Stimulated activated naive CD4-positive, alpha-beta T cell treated with Interleukin-2 at 50 U/mL for 16 hours (primary cell): ENCODE data around the gene COL15A1.

ENCODE experiments used
- DNase-seq: peaks from one replicate; lab custom pipeline; 2025; lab: John Stamatoyannopoulos, UW

COL15A1 gene

DNA sequence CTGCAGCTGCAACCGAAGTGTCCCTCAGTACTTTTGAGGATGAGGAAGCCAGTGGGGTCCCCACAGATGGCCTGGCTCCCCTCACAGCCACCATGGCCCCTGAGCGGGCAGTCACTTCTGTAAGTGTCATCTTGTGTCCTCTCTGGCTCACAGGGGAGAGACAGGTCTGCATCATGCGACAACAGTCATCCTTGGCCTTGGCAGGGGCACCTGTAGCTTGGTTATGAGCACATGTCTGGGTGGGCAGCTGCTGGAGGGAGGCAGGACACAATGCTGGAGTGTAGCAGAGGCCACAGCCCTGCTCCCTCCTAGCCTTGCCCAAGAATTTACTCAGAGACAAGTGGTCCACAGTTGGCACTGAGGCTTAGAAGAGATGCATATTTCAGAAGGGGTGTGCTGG is 71.7 kb downstream of the COL15A1 start:
- no peak for DNase-seq

DNA sequence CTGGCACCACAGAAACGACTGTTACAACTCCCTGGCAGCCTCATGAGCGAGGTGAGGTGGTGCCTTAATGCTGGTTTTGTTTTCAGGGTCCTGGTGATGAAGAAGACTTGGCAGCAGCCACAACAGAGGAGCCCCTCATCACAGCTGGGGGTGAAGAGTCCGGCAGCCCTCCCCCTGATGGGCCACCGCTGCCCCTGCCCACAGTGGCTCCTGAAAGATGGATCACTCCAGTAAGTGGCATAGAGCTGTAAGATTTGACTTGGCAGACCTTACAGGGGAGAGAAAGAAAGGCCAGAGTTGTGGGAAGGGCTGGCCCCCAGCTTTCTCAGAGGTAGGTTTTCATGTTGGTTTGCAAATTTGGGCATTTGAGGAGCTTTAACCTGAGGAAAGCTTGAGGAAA is 72.2 kb downstream of the COL15A1 start:
- no peak for DNase-seq

DNA sequence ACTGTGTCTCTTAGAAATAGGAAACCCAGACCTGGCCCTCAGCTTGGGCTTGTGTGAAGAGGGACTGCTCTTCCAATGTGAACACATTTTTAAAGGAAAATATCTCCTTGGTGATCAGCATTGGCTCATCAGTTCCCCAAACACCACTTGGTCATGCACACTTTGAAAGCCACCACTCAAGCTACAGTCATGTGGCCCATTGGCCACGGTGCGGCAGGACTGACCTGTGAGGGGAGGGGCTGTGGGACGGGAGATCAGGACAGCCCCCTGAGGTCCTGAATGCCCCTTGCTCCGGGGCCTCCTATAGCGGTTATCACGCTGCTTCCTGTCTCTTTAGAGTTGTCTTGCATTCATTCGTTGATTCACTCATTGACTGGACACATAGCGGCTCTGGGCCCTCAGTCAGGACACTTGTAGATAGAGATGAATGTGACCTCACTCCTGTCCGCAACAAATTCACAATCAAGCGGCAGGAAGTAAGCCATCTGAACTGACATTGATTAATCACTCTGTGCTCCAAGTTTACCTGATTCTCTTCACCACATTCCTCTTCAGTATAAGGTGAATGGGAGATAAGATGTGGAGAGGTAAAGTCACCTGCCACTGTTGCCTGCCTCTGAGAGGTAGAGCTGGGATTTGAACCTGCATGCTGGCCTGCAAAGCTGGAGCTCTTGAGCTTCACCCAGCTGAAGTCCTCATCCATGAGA is 73.1 kb downstream of the COL15A1 start:
- no peak for DNase-seq

DNA sequence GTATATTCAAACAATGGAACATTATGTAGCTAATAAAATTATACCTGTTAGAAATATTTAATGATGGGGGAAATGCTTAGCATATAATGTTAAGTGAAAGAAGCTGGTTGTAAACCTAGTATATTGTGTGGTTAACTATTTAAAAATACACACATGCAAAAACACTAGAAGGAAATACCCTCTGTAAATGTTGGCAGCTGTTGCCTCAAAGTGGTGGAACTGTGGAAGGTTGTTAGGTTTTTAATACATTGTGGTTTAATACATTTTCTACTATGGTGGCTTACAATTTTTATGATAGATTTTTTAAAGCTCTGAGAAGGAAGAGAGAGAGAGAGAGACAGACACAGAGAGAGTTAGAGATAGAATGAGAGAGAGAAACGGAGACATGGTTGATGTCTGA is 74.9 kb downstream of the COL15A1 start:
- DNase-seq: no peak

DNA sequence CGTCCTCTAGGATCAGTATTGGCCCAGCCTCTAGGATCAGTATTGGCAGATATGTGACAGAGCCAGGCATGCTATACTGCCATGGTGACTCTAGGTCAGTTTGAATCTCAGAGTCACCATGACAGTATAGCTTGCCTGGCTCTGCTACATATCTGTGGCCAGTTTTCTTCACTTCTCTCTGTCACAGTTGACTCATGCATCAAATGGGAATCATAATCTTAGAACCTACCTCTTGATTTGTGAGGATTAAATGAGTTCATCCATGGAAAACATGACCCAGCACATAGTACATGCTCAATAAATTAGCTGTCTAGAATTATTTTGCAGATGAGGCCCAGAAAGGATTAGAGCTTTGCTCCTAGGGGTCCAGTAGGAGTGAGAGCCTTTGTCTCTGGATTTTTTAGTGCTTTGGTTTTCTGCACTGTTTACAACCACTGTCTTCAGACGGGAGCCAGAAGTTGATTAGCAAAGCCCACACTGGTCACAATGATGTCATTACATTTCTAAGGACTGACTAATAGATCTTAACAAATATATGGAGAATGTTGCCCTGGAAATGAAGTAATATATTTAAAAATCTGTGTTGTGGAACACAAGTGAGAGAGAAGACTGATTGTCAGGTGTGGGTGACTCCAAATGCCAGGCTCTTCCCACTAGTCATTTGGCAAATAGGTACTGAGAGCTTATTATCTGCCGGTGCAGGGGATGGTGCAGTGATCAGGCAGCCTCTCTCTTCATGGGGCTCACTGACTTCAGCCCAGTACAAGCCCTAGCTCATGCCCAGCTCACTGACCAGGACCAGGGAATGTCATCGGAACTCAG is 76.0 kb downstream of the COL15A1 start:
- no peak for DNase-seq

DNA sequence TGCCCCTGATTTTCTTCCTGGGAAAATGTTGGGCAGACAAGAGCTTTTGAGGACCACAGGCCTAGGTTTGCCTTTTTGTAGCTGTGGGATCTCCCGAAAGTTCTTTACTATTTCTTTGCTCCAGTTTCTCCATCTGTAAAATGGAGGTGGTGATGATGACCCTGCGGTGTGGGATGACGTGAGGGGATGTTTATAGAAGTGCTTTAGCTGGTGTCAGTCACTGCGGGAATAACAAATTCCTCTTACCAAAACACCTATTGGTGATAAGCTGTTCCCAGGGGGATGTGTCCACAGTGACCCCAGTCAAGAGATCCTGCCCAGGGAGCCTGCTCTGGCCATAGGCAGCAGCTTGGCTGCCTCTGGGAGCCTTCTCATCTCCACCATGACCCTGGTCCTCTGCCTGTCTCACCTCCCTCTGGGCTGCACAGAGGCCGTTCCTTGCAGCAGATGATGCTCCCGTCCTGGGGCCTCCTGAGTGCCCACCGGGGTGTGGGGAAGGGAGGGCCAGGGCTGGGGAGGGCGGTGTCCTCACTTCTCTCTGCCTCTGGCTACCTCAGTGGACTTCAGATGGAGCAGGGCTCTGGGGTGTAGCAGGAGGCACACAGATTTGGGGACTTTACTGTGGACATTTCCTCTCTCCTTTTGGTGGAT is 77.2 kb downstream of the COL15A1 start:
- no peak for DNase-seq

DNA sequence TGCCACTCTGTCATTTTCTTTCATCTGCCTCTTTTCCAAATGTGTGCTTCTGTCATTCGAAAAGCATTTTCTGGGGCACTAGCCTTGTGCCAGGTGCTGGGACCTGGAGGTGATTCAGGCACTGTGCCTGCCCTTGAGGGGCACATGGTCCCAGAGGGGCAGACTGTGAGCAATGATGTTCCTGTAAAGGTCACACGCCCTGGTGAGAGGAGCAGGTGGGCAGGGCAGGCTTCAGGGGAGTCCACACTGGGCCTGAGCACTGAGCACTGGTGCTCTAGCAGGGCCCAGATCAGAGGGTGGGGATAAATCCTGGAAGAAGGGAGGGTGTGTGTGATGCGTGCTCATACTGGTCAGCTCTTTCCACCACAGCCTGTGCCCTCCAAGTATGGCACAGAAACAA is 77.8 kb downstream of the COL15A1 start:
- DNase-seq: no peak

DNA sequence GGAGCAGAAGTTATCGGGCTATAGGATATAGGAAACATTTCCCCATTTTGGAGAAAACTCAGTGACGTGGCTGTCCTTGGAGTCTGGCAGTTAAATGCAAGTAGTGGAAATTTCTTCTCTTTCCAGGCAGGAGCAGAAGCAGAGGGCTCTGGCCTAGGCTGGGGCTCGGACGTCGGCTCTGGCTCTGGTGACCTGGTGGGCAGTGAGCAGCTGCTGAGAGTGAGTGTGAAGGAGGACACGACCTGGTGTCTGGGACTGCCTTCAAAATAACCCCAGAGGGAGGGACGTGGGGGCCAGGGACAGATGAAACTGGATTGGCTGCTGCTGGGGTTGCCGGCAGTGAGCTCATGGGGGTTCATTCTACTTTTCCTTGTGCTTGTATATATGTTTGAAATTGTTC is 79.5 kb downstream of the COL15A1 start:
- DNase-seq: no peak

DNA sequence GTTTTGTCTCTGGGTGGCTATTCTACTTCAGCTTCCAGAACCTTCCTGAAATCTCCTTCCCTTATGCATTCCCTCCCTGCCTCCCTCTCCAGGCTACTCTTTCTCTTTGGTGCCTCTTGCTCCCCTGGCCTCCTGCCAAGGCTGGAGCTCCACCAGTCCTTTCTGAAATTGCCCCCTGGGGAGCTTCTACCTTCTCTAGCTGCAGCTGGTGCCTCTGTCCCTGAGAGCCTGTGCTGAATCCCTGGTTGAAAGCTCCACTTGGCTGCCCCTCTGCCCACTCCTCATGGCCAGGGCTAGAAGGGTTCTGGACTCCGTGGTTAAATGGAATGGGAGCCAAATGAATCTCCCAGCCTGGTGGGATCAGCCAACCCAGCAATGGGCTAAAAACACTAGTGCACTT is 80.1 kb downstream of the COL15A1 start:
- no peak for DNase-seq

DNA sequence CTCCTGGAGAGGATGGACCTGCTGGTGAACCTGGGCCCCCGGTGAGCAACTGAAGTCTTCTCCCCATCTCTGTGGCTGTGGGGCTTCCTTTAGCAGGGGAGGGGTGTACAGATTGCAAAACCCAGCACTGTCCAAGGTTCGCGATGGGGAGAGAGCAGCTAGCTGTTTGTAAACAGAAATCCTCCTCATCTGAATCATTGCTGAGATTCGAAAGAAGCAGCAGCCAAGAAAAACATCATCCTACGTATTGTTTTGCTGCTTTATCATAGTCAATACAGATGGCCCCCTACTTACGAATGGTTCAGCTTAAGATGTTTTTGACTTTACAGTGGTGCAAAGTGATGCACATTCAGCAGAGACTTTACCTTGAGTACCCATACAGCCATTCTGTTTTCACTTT is 81.3 kb downstream of the COL15A1 start:
- no peak for DNase-seq

DNA sequence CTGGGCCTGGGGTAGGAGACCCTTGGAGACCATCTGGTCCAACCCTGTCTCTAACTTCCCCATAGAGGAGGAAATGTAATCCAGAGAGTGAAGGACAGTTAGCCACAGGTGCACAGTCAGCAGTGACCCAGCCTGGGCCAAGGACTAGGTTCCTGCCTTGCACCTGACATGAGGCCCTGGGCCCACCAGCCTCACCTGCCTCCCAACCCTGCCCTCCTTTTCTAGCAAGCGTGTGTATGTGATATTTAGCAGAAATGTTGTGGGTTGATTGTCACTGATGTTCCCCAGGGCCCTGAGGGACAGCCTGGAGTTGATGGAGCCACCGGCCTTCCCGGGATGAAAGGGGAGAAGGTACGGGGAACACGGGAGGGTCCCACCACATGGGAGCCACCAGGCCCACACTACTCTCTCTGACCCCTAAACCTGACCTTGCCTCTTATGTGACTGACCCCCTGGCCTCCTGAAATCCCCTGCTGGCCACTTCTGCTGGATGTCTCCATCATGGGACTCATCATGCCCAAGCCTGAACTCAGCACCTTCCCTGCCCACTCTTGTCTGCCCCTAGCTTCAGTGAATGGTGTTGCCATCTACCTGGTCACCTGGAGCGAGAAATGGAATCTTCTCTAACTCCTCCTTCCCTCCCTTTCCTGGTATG is 82.0 kb downstream of the COL15A1 start:
- no peak for DNase-seq

DNA sequence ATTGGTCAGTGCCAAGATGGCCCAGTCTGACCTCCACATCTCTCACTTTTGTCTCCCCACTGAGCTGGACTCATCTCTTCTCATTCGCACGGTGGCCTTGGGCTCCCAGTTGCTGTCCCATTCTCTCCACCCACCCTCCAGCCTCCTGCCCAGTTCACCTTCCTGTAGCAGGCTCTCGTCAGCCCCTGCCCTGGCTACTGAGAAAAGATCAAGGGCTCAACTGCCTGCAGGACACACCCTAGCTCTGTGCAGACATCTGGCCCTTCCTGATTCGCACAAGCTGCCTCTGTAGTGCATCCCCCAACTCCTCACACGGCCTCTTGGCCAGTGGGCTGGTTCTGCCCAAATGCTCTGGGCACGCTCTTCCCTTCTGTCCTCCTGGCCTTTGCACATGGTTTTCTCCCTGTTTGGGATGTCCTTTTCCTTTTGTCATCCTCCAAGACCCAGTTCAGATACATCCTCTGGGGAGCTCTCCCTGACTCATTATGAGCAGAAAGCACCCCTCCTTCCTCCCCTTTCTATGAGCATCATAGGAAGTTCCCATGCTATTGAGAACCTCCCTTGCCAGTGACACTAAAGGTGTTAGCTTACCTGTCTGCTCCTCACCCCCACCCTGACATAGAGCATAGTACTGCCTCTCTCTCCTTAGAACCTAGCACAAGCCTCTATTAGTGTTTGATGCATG is 82.7 kb downstream of the COL15A1 start:
- no peak for DNase-seq

DNA sequence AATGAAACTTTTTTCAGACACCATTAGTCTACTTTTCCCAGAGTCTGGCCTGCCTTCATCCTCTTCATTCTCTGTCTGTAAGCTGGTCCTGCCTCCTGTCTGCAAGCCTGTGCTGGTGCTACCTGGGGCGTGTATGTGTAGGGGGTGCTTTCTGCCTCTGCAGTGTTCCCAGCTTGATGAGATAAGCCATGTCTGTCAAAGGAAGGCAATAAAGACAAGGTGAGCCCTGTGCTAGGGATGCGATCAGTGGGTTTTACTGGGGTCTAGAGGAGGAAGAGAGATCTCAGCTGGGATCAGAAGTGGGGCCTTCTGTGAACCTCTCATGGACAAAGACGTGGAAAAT is 83.2 kb downstream of the COL15A1 start:
- no peak for DNase-seq

DNA sequence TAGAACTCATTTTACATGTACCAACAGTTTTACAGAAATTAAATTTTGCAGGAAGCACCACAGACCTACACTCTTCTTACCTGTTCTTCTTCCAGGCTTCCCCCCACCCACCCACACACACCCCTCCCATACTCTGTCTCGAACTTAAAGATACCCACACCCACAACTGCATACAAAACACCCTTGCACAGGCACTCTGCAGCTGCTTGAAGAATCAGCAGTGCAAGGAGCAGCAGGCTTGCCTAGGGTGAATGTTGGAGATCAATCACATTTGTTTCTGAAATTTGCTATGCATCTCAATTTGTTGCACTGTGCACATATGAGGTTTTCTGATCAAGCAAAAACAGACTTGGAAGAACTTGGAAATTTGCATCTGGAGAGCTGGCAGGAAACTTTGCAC is 83.7 kb downstream of the COL15A1 start:
- DNase-seq: no peak

DNA sequence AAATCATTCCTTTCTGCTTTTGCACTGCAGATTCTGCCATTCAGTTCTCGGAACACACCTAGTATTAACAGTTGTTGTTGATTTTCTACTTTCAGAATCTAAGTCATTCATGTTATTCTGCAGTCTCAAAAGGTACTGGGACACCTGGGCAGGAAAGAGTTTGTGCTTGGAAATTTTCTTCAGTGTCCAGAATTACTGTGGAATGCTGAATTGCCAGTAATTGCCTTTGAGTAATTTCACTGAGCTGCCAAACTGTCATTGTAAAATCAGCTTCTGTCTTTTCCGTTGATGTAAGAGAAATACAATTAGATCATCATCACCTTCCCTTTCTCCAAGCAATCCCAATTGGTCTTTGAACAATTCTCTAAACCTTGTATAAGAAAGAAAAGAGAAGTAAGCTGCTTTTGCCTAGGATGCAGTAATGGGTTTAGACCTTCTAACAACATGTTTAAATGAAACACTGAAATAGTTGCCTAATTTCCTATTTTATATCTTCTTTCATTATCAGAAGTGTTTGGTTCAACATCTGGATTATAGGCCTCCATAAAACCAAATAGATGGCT is 85.5 kb downstream of the COL15A1 start:
- no peak for DNase-seq

DNA sequence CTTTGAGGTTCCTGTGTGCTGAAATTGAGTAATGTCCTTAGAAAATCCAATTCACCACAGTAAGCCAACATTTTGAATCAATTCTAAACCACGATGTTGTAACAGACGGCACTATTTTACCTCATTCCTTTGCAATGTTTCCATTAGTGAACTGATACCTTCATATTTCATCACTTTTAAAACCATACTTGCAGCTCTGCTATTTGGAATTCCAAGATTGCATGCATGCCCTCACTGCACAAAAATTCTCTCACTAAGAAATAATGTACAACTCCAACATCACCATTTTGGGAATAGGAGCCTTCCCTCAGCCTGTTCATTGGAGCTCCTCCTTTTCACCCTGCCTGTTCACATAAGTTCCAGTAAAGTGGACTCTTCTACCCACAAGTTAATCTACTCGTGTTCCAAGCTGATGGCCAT is 86.4 kb downstream of the COL15A1 start:
- DNase-seq: no peak

DNA sequence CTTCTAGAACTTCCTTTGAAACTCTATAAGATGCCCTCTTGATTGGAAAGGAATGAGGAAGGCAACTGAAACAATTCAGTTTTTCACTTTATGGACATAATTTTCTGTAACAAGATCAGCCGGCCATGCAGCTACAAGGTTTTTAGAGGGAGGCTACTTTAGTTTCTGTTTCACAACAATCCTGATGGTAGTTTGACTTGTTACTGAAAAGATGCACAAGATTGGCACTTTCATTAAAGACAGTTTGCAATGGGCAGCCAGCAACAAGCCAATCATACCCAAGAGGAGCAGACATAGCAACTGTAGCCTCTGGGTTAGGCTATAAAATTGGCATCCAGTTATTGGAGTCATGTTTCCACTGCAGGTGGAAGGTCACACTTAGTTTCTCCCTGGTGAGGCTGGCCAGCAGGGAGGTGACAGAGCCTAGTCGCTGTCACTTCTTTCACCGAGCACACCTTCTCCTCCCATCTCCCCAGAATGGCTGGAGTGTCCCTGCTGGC is 87.0 kb downstream of the COL15A1 start:
- DNase-seq: no peak

DNA sequence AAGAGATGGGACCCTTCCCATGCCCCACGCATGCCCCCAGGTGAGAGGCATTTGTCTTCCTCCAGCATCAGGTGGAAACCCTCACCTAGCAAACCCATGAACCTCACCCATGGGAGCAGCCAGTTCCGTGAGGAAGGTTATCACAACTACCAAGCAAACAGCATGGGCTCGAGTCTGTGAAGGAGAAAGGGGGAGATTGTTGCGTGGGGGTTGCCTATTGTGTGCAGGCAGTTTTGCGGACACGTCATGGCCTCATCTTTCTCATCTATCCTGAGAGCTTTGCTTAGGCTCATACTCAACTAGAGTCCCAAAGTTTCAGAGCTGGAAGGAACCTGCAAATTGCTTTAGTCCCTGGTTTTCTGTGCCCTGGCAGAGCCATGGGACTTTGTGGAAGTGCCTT is 87.6 kb downstream of the COL15A1 start:
- no peak for DNase-seq

DNA sequence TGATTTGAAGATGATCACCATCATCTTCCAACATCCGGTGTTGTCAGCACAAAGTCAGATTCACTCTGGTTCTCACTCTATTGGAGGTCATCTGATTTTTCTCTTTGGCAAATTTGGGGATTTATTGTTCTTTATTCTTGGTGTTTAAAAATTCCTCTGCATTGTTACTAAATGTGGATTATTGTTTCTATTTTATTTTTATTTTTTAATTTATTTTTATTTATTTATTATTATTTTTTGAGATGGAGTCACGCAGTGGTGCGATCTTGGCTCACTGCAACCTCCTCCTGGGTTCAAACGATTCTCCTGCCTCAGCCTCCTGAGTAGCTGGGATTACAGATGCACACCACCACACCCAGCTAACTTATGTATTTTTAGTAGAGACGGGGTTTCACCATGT is 88.3 kb downstream of the COL15A1 start:
- DNase-seq: no peak

DNA sequence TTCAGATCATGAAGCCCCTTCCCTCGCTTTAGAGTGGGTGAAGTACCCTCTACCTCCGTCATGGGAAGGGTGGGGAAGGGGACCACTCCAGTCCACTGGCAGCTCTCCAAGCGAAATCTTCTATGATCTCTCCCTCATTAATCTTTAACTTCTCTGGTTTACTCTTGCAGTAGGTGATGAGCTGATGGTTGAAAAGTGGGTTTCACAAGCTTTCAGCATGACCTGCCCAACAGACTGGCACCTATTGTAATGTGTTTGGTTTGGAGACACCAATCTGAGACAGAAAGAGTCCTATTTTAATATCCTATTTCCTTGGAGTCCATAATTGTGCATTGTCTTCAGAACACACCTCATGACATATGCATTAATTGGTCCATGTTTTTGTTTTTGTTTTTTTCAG is 90.4 kb downstream of the COL15A1 start:
- DNase-seq: no peak

DNA sequence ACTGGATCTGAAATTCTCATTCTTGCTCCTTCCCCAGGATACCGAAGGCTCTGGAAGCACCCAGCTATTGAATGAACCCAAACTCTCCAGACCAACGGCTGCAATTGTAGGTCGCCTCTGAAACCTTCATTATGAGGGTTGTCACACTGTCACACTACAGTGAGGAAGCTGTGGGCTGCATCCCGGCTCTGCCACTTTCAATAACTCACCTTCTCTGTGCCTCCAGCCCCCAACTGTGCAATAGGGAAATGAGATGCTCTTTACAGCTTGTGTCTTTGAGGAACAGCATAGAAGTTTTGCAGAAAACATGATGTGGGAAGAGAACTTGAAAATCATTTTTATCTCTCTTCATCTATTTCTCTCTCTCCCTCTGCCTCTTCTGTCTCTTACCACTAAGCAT is 91.6 kb downstream of the COL15A1 start:
- DNase-seq: no peak
